Cardiac fibroblast (primary cell): ENCODE results near the gene PIMREG.

Source experiments
- DNase-seq, 2 donors: peaks; one replicate each; pipeline versions ENCODE4 v3.0.0 to v3.0.0-alpha.2; 2010; ENCODE audit warnings: low read depth in 2 of 2
- H3K4me3 ChIP-seq, 2 donors: replicated peaks in 1 of 2; 1 replicate in 1 of 2; 2 replicates in 1 of 2; pipeline ENCODE4 v1.5.1; 2011; ENCODE audit warnings: low read depth in 2 of 2, low read length in 2 of 2, mild to moderate bottlenecking in 2 of 2, moderate library complexity in 1 of 2
- CTCF ChIP-seq: IDR thresholded peaks from one replicate; pipeline ENCODE4 v1.5.1; 2011; ENCODE audit warnings: low read depth, mild to moderate bottlenecking, low read length, inconsistent platforms

Gene PIMREG

DNA sequence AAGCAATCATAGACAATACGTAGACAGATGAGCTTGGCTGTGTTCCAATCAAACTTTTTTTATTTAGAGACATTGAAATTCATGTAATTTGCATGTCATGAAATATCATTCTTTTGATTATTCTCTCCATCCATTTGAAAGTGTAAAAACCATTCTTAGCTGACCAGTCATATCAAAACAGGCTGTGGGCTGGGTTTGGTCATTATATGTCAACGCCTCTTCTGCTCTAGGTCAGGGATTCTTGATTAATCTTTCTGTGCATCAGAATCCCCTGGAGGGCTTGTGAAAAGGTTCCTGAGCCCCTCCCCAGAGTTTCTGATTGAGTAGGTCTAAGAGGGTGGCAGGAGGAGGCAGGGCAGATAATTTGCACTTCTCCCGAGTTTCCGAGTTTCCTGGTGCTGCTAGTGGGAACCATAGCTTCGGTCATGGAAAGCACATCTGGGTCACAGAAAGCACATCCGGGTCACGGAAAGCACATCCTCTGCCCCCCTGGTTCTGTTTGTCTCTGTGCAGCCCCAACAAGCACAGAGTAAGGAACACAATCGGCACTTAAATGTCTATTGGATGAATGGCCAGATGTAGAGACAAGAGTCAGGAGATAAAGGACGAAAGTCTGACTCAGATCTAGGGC, 16.4 kb downstream of the PIMREG start:
- no peak for DNase-seq
- no peak for TF ChIP-seq CTCF
- no peak overlapping the region for H3K4me3 ChIP-seq

DNA sequence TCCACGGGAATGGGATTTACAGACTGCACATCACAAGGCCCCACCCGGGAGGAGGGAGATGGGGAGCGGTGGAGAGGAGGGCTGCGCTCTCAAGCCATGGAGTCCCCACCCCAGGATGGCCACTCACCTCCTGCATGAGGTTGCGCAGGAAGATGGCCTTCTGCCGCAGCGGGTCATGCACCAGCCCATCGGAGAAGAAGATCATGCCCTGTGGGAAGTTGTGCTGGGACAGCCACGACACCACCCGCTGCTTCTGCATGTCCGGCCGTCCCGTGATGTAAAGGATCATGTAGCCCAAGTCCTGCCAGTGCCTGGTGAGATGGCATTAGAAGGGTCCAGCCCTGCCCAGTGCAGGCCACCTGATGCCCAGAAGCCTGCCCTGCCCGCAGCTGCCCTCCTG, 17.0 kb downstream of the PIMREG start:
- DNase-seq, result no peak
- no peak overlapping the region for H3K4me3 ChIP-seq
- TF ChIP-seq CTCF, result no peak

DNA sequence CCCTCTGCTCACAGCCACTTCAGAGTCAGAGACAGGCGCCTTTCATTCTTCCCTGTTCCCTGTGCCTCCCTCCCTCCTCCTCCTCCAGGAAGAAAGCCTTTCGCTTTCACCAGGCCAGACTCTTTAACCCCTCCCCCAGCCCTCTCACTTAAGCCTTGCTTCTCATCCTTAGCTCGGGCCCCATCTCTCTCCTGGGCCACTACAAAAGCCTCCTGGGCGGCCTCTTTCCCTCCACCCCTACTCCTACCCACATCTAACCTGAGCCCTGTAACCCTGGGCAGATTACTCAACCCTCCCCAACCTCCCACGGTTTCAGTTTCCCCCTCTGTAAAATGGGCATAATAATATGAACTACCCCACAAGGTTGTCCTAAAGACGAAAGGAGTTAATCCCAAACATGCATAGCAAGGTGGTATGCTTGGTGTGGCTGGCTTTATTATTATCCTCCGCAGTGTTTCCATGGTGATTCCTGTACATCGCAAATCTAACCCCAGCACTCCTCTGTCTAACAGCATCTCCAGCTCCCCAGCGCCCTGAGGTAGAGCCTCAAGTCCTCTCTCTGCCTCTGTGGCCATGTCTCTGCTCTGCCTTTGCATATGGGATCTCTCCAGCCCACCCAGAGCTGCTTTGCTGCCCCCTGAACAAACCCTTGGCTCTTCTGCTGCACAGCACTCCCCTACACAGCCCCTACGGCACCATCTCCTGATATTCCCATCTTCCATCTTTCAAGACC, 17.7 kb downstream of the PIMREG start:
- no peak overlapping the region for H3K4me3 ChIP-seq
- TF ChIP-seq CTCF, result no peak
- no peak for DNase-seq

GRCh38 chr17:6462692-6463091, 18.4 kb downstream of the PIMREG start:
- DNase-seq, result no peak
- TF ChIP-seq CTCF, result no peak
- H3K4me3 ChIP-seq, result no peak overlapping the region

DNA sequence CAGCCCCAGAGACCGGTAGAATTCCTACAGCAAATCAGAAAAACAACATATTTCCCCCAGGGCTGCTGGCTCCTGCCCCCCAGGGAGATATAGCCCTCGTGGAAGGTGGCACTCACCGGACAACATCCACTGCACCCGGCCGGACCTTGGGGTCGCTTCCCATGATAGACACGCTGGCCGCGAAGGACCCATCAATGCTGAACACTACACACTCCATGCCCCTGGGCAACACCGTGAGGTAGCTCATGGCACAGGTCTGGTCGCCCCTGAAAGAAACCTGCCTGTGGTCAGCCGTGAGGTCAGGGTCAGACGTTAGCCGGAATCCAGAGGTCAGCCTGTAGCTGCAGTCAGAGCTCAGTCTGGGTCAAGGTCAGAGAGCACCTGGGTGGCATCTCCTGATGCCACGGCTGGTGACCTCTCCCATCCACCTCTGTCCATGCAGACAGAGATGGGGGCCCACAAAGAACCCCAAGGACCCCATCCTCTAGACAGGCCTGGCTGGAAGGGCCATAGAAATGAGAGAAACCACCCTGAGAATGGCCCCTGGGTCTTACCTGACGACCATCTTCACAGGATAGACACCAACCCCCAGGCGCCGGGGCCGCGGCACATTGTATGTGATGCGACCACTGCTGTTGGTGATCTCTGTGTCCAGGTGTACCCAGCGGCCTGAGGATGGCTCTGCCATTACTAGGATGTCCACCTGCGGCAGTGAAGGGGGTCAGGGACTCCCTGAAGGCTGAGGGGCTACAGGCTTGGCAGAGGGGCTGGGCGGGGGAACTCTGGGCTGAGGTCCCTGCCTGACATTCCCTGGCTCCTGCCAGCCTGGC, 19.6 kb downstream of the PIMREG start:
- no peak for TF ChIP-seq CTCF
- no peak overlapping the region for H3K4me3 ChIP-seq
- DNase-seq, result no peak

- no peak for DNase-seq
- no peak for TF ChIP-seq CTCF
- no peak overlapping the region for H3K4me3 ChIP-seq
These were observed 20.3 kb downstream of the PIMREG start for GRCh38 chr17:6464446-6465041.
